Measurements from ENCODE around the gene SLC46A2. TPM values are rescaled to one million over a fixed set of nuclear protein-coding genes. Genes with fewer than 3 reads are reported as not detected.

Gene SLC46A2
- total and polyA plus RNA-seq, 2 of the 8 experiments (the other 6 are each of a cell fraction or from before 2014, with no cell fraction given), result 0.03 TPM; not detected in 1

- no peak for TF ChIP-seq EZH2 (IDR thresholded peaks at IDR 0.05; ENCODE audit: low read depth, low read length, severe bottlenecking)
These were observed 36.0 kb downstream of the SLC46A2 start (continued) for GRCh38 chr9:112854657-112855056.
